Cardiac muscle cell (in vitro differentiated cells and primary cell): ENCODE results near the gene CMTM8. TPM values are rescaled to one million over a fixed set of nuclear protein-coding genes. Genes with fewer than 3 reads are reported as not detected.

ENCODE experiments used
- DNase-seq, 2 donors: peaks; one replicate each; pipeline versions ENCODE4 v3.0.0 to v3.0.0-alpha.2; 2010 to 2017; ENCODE audit warnings: low read depth in 1 of 2, low spot score in 1 of 2
- H3K27ac ChIP-seq: fragments of 200-600 bp; sonication (generic); 2 replicates; pipeline ENCODE4 v1.5.1; 2016
- H3K27me3 ChIP-seq: fragments of 200-600 bp; sonication (generic); 2 replicates; pipeline ENCODE4 v1.6.0; 2016; ENCODE audit warnings: control low read depth
- H3K36me3 ChIP-seq: fragments of 200-600 bp; sonication (generic); 2 replicates; pipeline ENCODE4 v1.5.1; 2016; ENCODE audit warnings: control low read depth
- H3K4me1 ChIP-seq: fragments of 200-600 bp; sonication (generic); 2 replicates; pipeline ENCODE4 v1.8.1; 2017; ENCODE audit warnings: low read depth, mild to moderate bottlenecking, mixed run types
- H3K4me3 ChIP-seq: fragments of 200-600 bp; sonication (generic); 2 replicates; pipeline ENCODE4 v1.5.1; 2016; ENCODE audit warnings: mild to moderate bottlenecking
- H3K9me3 ChIP-seq: fragments of 200-600 bp; sonication (generic); 2 replicates; pipeline ENCODE4 v1.5.1; 2017; ENCODE audit warnings: low read depth, mild to moderate bottlenecking, control low read depth
- CTCF ChIP-seq: IDR thresholded peaks from 2 replicates; pipeline ENCODE4 v1.5.1; 2012; ENCODE audit warnings: low read depth, mild to moderate bottlenecking, low read length
- polyA plus RNA-seq: library from polyadenylated mRNA; unstranded; fragments of >200 nt; fragmentation: Nextera tagmentation; extraction: Ambion mirVana; gene quantifications from 2 replicates; pipeline ENCODE4 v1.2.1, GENCODE V29; 2016
- total RNA-seq: library from RNA; depleted of rRNA; stranded (reverse); fragments of >200 nt; gene quantifications from 2 replicates; pipeline ENCODE4 v1.2.3, GENCODE V29; 2016

Gene CMTM8
- total and polyA plus RNA-seq, 2 experiments from 2014 or later, result 6.9 to 12.5 TPM

GRCh38 chr3:32203854-32204253, 34.6 kb upstream of the CMTM8 start:
- H3K27me3 ChIP-seq, result no peaks in the 10 kb centered on the region
- no peaks in the 10 kb centered on the region for H3K9me3 ChIP-seq
- H3K4me1 ChIP-seq, result peaks cover 6% of the 10 kb centered on the region
- no peak overlapping the region for H3K4me3 ChIP-seq
- peak in 1 of 2 donors; percentile 35 for DNase-seq
- H3K27ac ChIP-seq, result no peak overlapping the region
- TF ChIP-seq CTCF, result no peak
- H3K36me3 ChIP-seq, result no peaks in the 10 kb centered on the region

- Histone ChIP-seq H3K27me3 (no peaks in the 10 kb centered on the region), H3K36me3 (no peaks in the 10 kb centered on the region), H3K9me3 (no peaks in the 10 kb centered on the region), H3K4me3 (no peak overlapping the region), H3K27ac (no peak overlapping the region), H3K4me1 (peaks cover 6% of the 10 kb centered on the region)
- no peak for TF ChIP-seq CTCF
- DNase-seq, result no peak
Measured at GRCh38 chr3:32208447-32208846, 30.0 kb upstream of the CMTM8 start.

- Histone ChIP-seq H3K9me3 (no peaks in the 10 kb centered on the region), H3K4me3 (no peak overlapping the region), H3K27me3 (no peaks in the 10 kb centered on the region), H3K4me1 (peaks cover 6% of the 10 kb centered on the region), H3K36me3 (no peaks in the 10 kb centered on the region), H3K27ac (no peak overlapping the region)
- DNase-seq, result no peak
- TF ChIP-seq CTCF, result no peak
Measured at GRCh38 chr3:32215185-32215584, 23.3 kb upstream of the CMTM8 start.

GRCh38 chr3:32216172-32216783, 22.2 kb upstream of the CMTM8 start:
- Histone ChIP-seq H3K4me3 (no peak overlapping the region), H3K27ac (no peak overlapping the region), H3K36me3 (no peaks in the 10 kb centered on the region), H3K9me3 (no peaks in the 10 kb centered on the region), H3K4me1 (peaks cover 6% of the 10 kb centered on the region), H3K27me3 (no peaks in the 10 kb centered on the region)
- DNase-seq, result no peak
- no peak for TF ChIP-seq CTCF

- H3K4me1 ChIP-seq, result peaks cover 6% of the 10 kb centered on the region
- no peaks in the 10 kb centered on the region for H3K36me3 ChIP-seq
- H3K27ac ChIP-seq, result no peak overlapping the region
- no peaks in the 10 kb centered on the region for H3K27me3 ChIP-seq
- no peaks in the 10 kb centered on the region for H3K9me3 ChIP-seq
- no peak for DNase-seq
- no peak for TF ChIP-seq CTCF
- no peak overlapping the region for H3K4me3 ChIP-seq
Measured at GRCh38 chr3:32217339-32217738, 21.1 kb upstream of the CMTM8 start.
